BJ (cell line): ENCODE data around the gene ICAM2. TPM values are rescaled to one million over a fixed set of nuclear protein-coding genes. Genes with fewer than 3 reads are reported as not detected.

Experiments used
- CTCF ChIA-PET: fragments of 350-600 bp; formaldehyde crosslinking; extraction: SDS; loops from one replicate; lab custom pipeline; 2021; ENCODE audit warnings: antibody characterized with exemption, inconsistent platforms; lab: Yijun Ruan, JAX
- POLR2A ChIA-PET: fragments of 300-600 bp; sonication (Branson Sonifier 250); formaldehyde crosslinking; extraction: SDS; loops from one replicate; lab custom pipeline; 2021; ENCODE audit warnings: antibody characterized with exemption; lab: Charles Lee
- DNase-seq: peaks from one replicate; pipeline ENCODE4 v3.0.0-alpha.2; 2011; ENCODE audit warnings: low read depth
- H3K27me3 ChIP-seq: 2 replicates; pipeline ENCODE4 v1.6.0; 2011; ENCODE audit warnings: low read length; ENCODE audit not compliant: control insufficient read depth, insufficient read depth
- H3K36me3 ChIP-seq: 2 replicates; pipeline ENCODE4 v1.5.1; 2011; ENCODE audit warnings: low read length; ENCODE audit not compliant: control insufficient read depth, insufficient read depth
- H3K4me3 ChIP-seq: 2 replicates; pipeline ENCODE4 v1.5.1; 2011; ENCODE audit warnings: low read depth, mild to moderate bottlenecking, control low read depth, low read length
- CTCF ChIP-seq: IDR thresholded peaks from 2 replicates; pipeline ENCODE4 v1.5.1; 2011; ENCODE audit warnings: low read depth, mild to moderate bottlenecking, control low read depth, inconsistent platforms, low read length, moderate library complexity; ENCODE audit not compliant: insufficient read depth
- polyA plus RNA-seq: library from polyadenylated mRNA; depleted of rRNA; stranded (reverse); fragments of >200 nt; gene quantifications from 2 replicates; pipeline ENCODE4 v1.2.3, GENCODE V29; 2011

The ICAM2 gene
- polyA plus RNA-seq, 1 experiment: 0.91 TPM

- no peak overlapping the region for H3K4me3 ChIP-seq
- no peak for TF ChIP-seq CTCF
- POLR2A ChIA-PET: no interaction called here
- DNase-seq: no peak
- H3K36me3 ChIP-seq: no peaks in the 10 kb centered on the region
- CTCF ChIA-PET: interaction anchor here (0.9 to 1.2 kb wide), 2 partner anchors 29 to 93 kb away, joined by 3 read pairs; no protein-coding TSS in a partner anchor
- peaks cover 19% of the 10 kb centered on the region for H3K27me3 ChIP-seq
Measured at GRCh38 chr17:63996430-63997182, 23.8 kb downstream of the ICAM2 start.

GRCh38 chr17:63995626-63996025 lies 24.8 kb downstream of the ICAM2 start:
- Histone ChIP-seq H3K4me3 (no peak overlapping the region), H3K36me3 (no peaks in the 10 kb centered on the region), H3K27me3 (peaks cover 21% of the 10 kb centered on the region)
- ChIA-PET POLR2A (no interaction called here), CTCF (interaction anchor here (1.9 kb wide), 1 partner anchor 30 kb away, joined by 4 read pairs; no protein-coding TSS in a partner anchor)
- DNase-seq: no peak
- TF ChIP-seq CTCF: no peak

- Histone ChIP-seq H3K27me3 (peaks cover 25% of the 10 kb centered on the region), H3K36me3 (no peaks in the 10 kb centered on the region), H3K4me3 (no peak overlapping the region)
- no peak for TF ChIP-seq CTCF
- ChIA-PET CTCF (interaction anchor here (0.6 to 1.1 kb wide), 5 partner anchors 10 to 103 kb away, joined by 3 to 7 read pairs (median 3); no protein-coding TSS in a partner anchor), POLR2A (no interaction called here)
- DNase-seq: no peak
Measured at GRCh38 chr17:63993368-63993985, 27.0 kb downstream of the ICAM2 start.

- no peaks in the 10 kb centered on the region for H3K36me3 ChIP-seq
- no peak for DNase-seq
- H3K27me3 ChIP-seq: peaks cover 17% of the 10 kb centered on the region
- POLR2A ChIA-PET: no interaction called here
- CTCF ChIA-PET: interaction anchor here (0.9 to 1.7 kb wide), 5 partner anchors 10 to 81 kb away, joined by 3 to 10 read pairs (median 4); partner anchors contain the start of gene CSHL1
- no peak overlapping the region for H3K4me3 ChIP-seq
- TF ChIP-seq CTCF: no peak
Measured at GRCh38 chr17:63991611-63992010, 28.8 kb downstream of the ICAM2 start.
